Activated CD4-positive, alpha-beta T cell treated with anti-CD3 and anti-CD28 coated beads for 36 hours (primary cell): ENCODE results near the gene SEC16A. TPM values are rescaled to one million over a fixed set of nuclear protein-coding genes. Genes with fewer than 3 reads are reported as not detected.

Source experiments
- ATAC-seq: fragments of 200-7000 bp; cut with Tn5 transposase; one replicate; pipeline ENCODE4 v1.10.0; 2021; ENCODE audit warnings: mild to moderate bottlenecking, moderate library complexity
- CTCF ChIA-PET: fragments of 350-600 bp; sonication (Branson Sonifier 250); formaldehyde crosslinking; loops from one replicate; lab custom pipeline; 2021; ENCODE audit warnings: antibody characterized with exemption; lab: Charles Lee
- POLR2A ChIA-PET: fragments of 350-600 bp; sonication (Branson Sonifier 250); formaldehyde crosslinking; loops from one replicate; lab custom pipeline; 2021; ENCODE audit warnings: antibody characterized with exemption, inconsistent platforms; lab: Charles Lee
- DNase-seq: peaks from one replicate; pipeline ENCODE4 v3.0.0-alpha.2; 2020
- H3K27ac Mint-ChIP-seq: one replicate; pipeline ENCODE4 v1.8.0; 2021; ENCODE audit warnings: mixed read lengths
- H3K27me3 Mint-ChIP-seq: one replicate; pipeline ENCODE4 v1.8.0; 2021; ENCODE audit warnings: mixed read lengths
- H3K36me3 Mint-ChIP-seq: one replicate; pipeline ENCODE4 v1.8.0; 2021; ENCODE audit warnings: low read depth, mixed read lengths
- H3K4me1 Mint-ChIP-seq: one replicate; pipeline ENCODE4 v1.8.0; 2021; ENCODE audit warnings: mixed read lengths
- H3K4me3 Mint-ChIP-seq: one replicate; pipeline ENCODE4 v1.8.0; 2021; ENCODE audit warnings: mild to moderate bottlenecking, moderate library complexity, mixed read lengths
- H3K9me3 Mint-ChIP-seq: one replicate; pipeline ENCODE4 v1.8.0; 2021; ENCODE audit warnings: low read depth, mixed read lengths
- intact Hi-C, 2 experiments: fragments of 100-400 bp; cut with DNase I in 1 of 2; cut with micrococcal nuclease in 1 of 2; formaldehyde crosslinking; loops; one replicate each; pipeline versions ENCODE4 v1.14.2 to v1.15.1; 2022 to 2024; cut with DNase I, micrococcal nuclease
- total RNA-seq, 2 experiments: library from RNA; stranded (reverse); gene quantifications; one replicate each; pipeline ENCODE4 v1.2.3, GENCODE V29; 2021

The SEC16A gene
- total RNA-seq, 2 experiments from 2014 or later = 62.7 TPM

GRCh38 chr9:136400038-136400834 lies 82.6 kb downstream of the SEC16A start, which contains the start of gene SNAPC4:
TSS of gene SNAPC4 (minus strand) at chr9:136400170. CDS start at chr9:136398428, 1,742 bp downstream.
- Mint-ChIP-seq H3K27ac (peak within 1 kb of the TSS; percentile 80), H3K9me3 (no peaks in the 10 kb centered on the region), H3K36me3 (peaks cover 50% of the 10 kb centered on the region), H3K4me3 (peak within 1 kb of the TSS; percentile 86), H3K4me1 (peaks cover 50% of the 10 kb centered on the region), H3K27me3 (no peaks in the 10 kb centered on the region)
- ChIA-PET CTCF (interaction anchor here (0.7 to 2.0 kb wide), 4 partner anchors 9 to 158 kb away, joined by 3 to 14 read pairs (median 9); partner anchors contain the start of genes DNLZ, ENTR1 and PMPCA), POLR2A (no interaction called here)
- peak; percentile 68 for ATAC-seq
- peak; percentile 93 for DNase-seq
- intact Hi-C loops = loop anchor here (1.0 to 5.0 kb wide), 15 partner anchors 10 to 493 kb away; partner anchors contain the start of genes ENTR1 (in 2 of the 2), INPP5E (in 2 of the 2), PMPCA (in 2 of the 2) and CAMSAP1 (in 1 of the 2)

- ATAC-seq = peak; percentile 5
- H3K36me3 Mint-ChIP-seq = peaks cover 47% of the 10 kb centered on the region
- intact Hi-C loops = loop anchor here (1.0 to 5.0 kb wide), 16 partner anchors 11 to 492 kb away; partner anchors contain the start of genes ENTR1 (in 2 of the 2), INPP5E (in 2 of the 2), PMPCA (in 2 of the 2) and CAMSAP1 (in 1 of the 2)
- ChIA-PET CTCF (interaction anchor here (0.6 to 0.7 kb wide), 2 partner anchors 144 to 158 kb away, joined by 3 read pairs; no protein-coding TSS in a partner anchor), POLR2A (no interaction called here)
- H3K27ac Mint-ChIP-seq = peak overlapping the region; percentile 75
- peaks cover 42% of the 10 kb centered on the region for H3K4me1 Mint-ChIP-seq
- H3K9me3 Mint-ChIP-seq = no peaks in the 10 kb centered on the region
- H3K27me3 Mint-ChIP-seq = no peaks in the 10 kb centered on the region
- H3K4me3 Mint-ChIP-seq = peak overlapping the region; percentile 86
- peak; percentile 61 for DNase-seq
These were observed 83.4 kb downstream of the SEC16A start for GRCh38 chr9:136399176-136400037.

- no peak overlapping the region for H3K27ac Mint-ChIP-seq
- CTCF ChIA-PET = interaction anchor here (0.6 kb wide), 1 partner anchor 26 kb away, joined by 3 read pairs; no protein-coding TSS in a partner anchor
These were observed 84.6 kb downstream of the SEC16A start for GRCh38 chr9:136398286-136398685.

GRCh38 chr9:136397643-136398042 lies 85.2 kb downstream of the SEC16A start:
- H3K4me1 Mint-ChIP-seq = peaks cover 28% of the 10 kb centered on the region
- ATAC-seq = no peak
- DNase-seq = no peak
- CTCF ChIA-PET = interaction anchor here (0.6 to 0.8 kb wide), 2 partner anchors 10 to 25 kb away, joined by 3 read pairs; no protein-coding TSS in a partner anchor
- POLR2A ChIA-PET = interaction anchor here (0.8 to 1.4 kb wide), 2 partner anchors 13 to 27 kb away, joined by 3 to 4 read pairs; partner anchors contain the start of genes ENTR1 and PMPCA
- H3K27me3 Mint-ChIP-seq = no peaks in the 10 kb centered on the region
- H3K9me3 Mint-ChIP-seq = no peaks in the 10 kb centered on the region
- intact Hi-C loops = loop anchor here in 1 of 2 experiments (2.0 kb wide), 1 partner anchor 13 kb away; no protein-coding TSS in a partner anchor
- no peak overlapping the region for H3K27ac Mint-ChIP-seq
- H3K36me3 Mint-ChIP-seq = peaks cover 45% of the 10 kb centered on the region
- H3K4me3 Mint-ChIP-seq = no peak overlapping the region

More at GRCh38 chr9:136398286-136398685, 84.6 kb downstream of the SEC16A start:
- Mint-ChIP-seq H3K27me3 (no peaks in the 10 kb centered on the region), H3K36me3 (peaks cover 46% of the 10 kb centered on the region), H3K4me3 (peak overlapping the region; percentile 86), H3K4me1 (peaks cover 30% of the 10 kb centered on the region), H3K9me3 (no peaks in the 10 kb centered on the region)
- DNase-seq = no peak
- POLR2A ChIA-PET = no interaction called here
- no peak for ATAC-seq
- intact Hi-C loops = loop anchor here in 1 of 2 experiments (2.0 kb wide), 1 partner anchor 13 kb away; no protein-coding TSS in a partner anchor

GRCh38 chr9:136396219-136396515 lies 86.7 kb downstream of the SEC16A start:
- POLR2A ChIA-PET = no interaction called here
- peaks cover 21% of the 10 kb centered on the region for H3K4me1 Mint-ChIP-seq
- H3K4me3 Mint-ChIP-seq = no peak overlapping the region
- DNase-seq = no peak
- no peak overlapping the region for H3K27ac Mint-ChIP-seq
- intact Hi-C loops = no loop called here
- CTCF ChIA-PET = interaction anchor here (0.6 kb wide), 1 partner anchor 35 kb away, joined by 3 read pairs; no protein-coding TSS in a partner anchor
- H3K27me3 Mint-ChIP-seq = no peaks in the 10 kb centered on the region
- peaks cover 41% of the 10 kb centered on the region for H3K36me3 Mint-ChIP-seq
- ATAC-seq = no peak
- H3K9me3 Mint-ChIP-seq = no peaks in the 10 kb centered on the region

- ChIA-PET CTCF (interaction anchor here (0.6 kb wide), 1 partner anchor 34 kb away, joined by 3 read pairs; no protein-coding TSS in a partner anchor), POLR2A (no interaction called here)
- DNase-seq = no peak
- Mint-ChIP-seq H3K4me3 (no peak overlapping the region), H3K9me3 (no peaks in the 10 kb centered on the region), H3K27ac (no peak overlapping the region), H3K4me1 (peaks cover 16% of the 10 kb centered on the region), H3K27me3 (no peaks in the 10 kb centered on the region), H3K36me3 (peaks cover 41% of the 10 kb centered on the region)
- no peak for ATAC-seq
- intact Hi-C loops = no loop called here
These were observed 87.3 kb downstream of the SEC16A start for GRCh38 chr9:136395345-136396218.

- ChIA-PET CTCF (no interaction called here), POLR2A (no interaction called here)
- ATAC-seq (no peak), DNase-seq (no peak)
- Mint-ChIP-seq H3K9me3 (no peaks in the 10 kb centered on the region), H3K27ac (no peak overlapping the region), H3K27me3 (no peaks in the 10 kb centered on the region), H3K36me3 (peaks cover 42% of the 10 kb centered on the region), H3K4me1 (peaks cover 15% of the 10 kb centered on the region), H3K4me3 (no peak overlapping the region)
- intact Hi-C loops = no loop called here
These were observed 87.9 kb downstream of the SEC16A start for GRCh38 chr9:136395020-136395340.

GRCh38 chr9:136394312-136395019 lies 88.4 kb downstream of the SEC16A start:
- Mint-ChIP-seq H3K36me3 (peaks cover 46% of the 10 kb centered on the region), H3K4me3 (no peak overlapping the region), H3K27ac (no peak overlapping the region), H3K27me3 (no peaks in the 10 kb centered on the region), H3K4me1 (peaks cover 15% of the 10 kb centered on the region), H3K9me3 (no peaks in the 10 kb centered on the region)
- ATAC-seq (no peak), DNase-seq (no peak)
- intact Hi-C loops = no loop called here
- CTCF ChIA-PET = no interaction called here
- POLR2A ChIA-PET = no interaction called here

- no peak for DNase-seq
- Mint-ChIP-seq H3K27ac (no peak overlapping the region), H3K36me3 (peaks cover 47% of the 10 kb centered on the region), H3K4me1 (peaks cover 6% of the 10 kb centered on the region), H3K9me3 (no peaks in the 10 kb centered on the region), H3K27me3 (no peaks in the 10 kb centered on the region), H3K4me3 (no peak overlapping the region)
- ChIA-PET POLR2A (no interaction called here), CTCF (no interaction called here)
- ATAC-seq = no peak
- intact Hi-C loops = no loop called here
These were observed 89.3 kb downstream of the SEC16A start for GRCh38 chr9:136393531-136393930.
